Omental fat pad (tissue), 4 donors: ENCODE results near the gene TTYH2. TPM values are rescaled to one million over a fixed set of nuclear protein-coding genes. Genes with fewer than 3 reads are reported as not detected.

Experiments used
- ATAC-seq: fragments of 150-250 bp; one replicate; pipeline ENCODE4 v1.9.1; 2016; ENCODE audit warnings: mild to moderate bottlenecking, moderate library complexity; ENCODE audit not compliant: low FRiP score
- DNase-seq: peaks from one replicate; pipeline ENCODE4 v3.0.0-alpha.2; 2019; ENCODE audit warnings: low spot score
- CTCF ChIP-seq, 3 donors: fragments of 450-650 bp; IDR thresholded peaks; one replicate each; pipeline ENCODE4 v1.5.1; 2016 to 2017; ENCODE audit warnings: antibody characterized with exemption in 3 of 3, mild to moderate bottlenecking in 3 of 3, moderate library complexity in 2 of 3
- total RNA-seq, 4 donors: library from RNA; depleted of rRNA; stranded (reverse); fragments of >200 nt; gene quantifications; one replicate each; pipeline ENCODE4 v1.1.0, GENCODE V29; 2016

The TTYH2 gene
- total RNA-seq, 4 donors from 2014 or later: 5.9 to 9.0 (median 7.9) TPM

- ATAC-seq: no peak
- DNase-seq: no peak
- no peak for TF ChIP-seq CTCF (IDR thresholded peaks at IDR 0.05)
Observed at GRCh38 chr17:74249590-74250270, 36.4 kb downstream of the TTYH2 start.

GRCh38 chr17:74250324-74250995 lies 37.1 kb downstream of the TTYH2 start:
- no peak for TF ChIP-seq CTCF (IDR thresholded peaks at IDR 0.05)
- DNase-seq: no peak
- ATAC-seq: no peak

GRCh38 chr17:74251051-74251450 lies 37.7 kb downstream of the TTYH2 start:
- DNase-seq (no peak), ATAC-seq (no peak)
- no peak for TF ChIP-seq CTCF (IDR thresholded peaks at IDR 0.05)

- no peak for ATAC-seq
- no peak for DNase-seq
- no peak for TF ChIP-seq CTCF (IDR thresholded peaks at IDR 0.05)
Observed at GRCh38 chr17:74251569-74251968, 38.2 kb downstream of the TTYH2 start.

- TF ChIP-seq CTCF (IDR thresholded peaks at IDR 0.05): no peak
- no peak for DNase-seq
- no peak for ATAC-seq
Observed at GRCh38 chr17:74252211-74252610, 38.8 kb downstream of the TTYH2 start.

- DNase-seq (no peak), ATAC-seq (no peak)
- TF ChIP-seq CTCF (IDR thresholded peaks at IDR 0.05): no peak
Observed at GRCh38 chr17:74253036-74253435, 39.7 kb downstream of the TTYH2 start.

GRCh38 chr17:74257311-74257710 lies 43.9 kb downstream of the TTYH2 start:
- ATAC-seq (no peak), DNase-seq (no peak)
- no peak for TF ChIP-seq CTCF (IDR thresholded peaks at IDR 0.05)
